T follicular helper cell (primary cell): Measurements from ENCODE around the gene NPB.
A peak's percentile ranks its signal among the peaks of the same experiment; 100 is the strongest.

Experiments used
- DNase-seq: peaks from one replicate; pipeline ENCODE4 v3.0.0-alpha.2; 2020; ENCODE audit warnings: low read depth
- total RNA-seq, 2 experiments: gene quantifications; one replicate each; lab custom pipeline; 2026; lab: John Stamatoyannopoulos, UW

Gene NPB
- total RNA-seq: 0.09 to 0.12 reads per million in 2 experiments

DNA sequence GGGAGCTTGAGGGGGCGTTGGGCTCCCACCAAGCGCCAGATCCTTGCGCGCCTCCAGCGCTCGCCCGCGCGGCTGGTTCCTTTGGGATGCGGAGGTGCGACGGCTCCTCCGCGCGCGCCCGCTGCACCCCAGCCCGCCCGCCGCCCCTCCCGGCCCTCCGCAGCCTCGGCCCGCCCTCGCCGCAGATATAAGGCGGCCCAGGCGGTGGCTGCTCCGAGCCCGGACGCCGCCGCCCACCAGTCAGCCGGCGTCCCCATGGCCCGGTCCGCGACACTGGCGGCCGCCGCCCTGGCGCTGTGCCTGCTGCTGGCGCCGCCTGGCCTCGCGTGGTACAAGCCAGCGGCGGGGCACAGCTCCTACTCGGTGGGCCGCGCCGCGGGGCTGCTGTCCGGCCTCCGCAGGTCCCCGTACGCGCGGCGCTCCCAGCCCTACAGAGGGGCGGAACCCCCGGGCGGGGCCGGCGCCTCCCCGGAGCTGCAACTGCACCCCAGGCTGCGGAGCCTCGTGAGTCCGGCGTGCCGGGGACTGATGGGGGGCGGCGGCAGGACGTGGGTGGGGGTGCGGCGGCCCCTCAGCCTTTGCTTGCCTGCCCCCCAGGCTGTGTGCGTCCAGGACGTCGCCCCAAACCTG, at the start of gene NPB:
TSS of gene NPB (plus strand) at position 216 of the 630 bp plus-strand sequence. CDS start at position 256, 40 bp downstream.
- DNase-seq: no peak

- no peak for DNase-seq
These were observed 46.9 kb upstream of the NPB start for GRCh38 chr17:81854974-81855774.

DNA sequence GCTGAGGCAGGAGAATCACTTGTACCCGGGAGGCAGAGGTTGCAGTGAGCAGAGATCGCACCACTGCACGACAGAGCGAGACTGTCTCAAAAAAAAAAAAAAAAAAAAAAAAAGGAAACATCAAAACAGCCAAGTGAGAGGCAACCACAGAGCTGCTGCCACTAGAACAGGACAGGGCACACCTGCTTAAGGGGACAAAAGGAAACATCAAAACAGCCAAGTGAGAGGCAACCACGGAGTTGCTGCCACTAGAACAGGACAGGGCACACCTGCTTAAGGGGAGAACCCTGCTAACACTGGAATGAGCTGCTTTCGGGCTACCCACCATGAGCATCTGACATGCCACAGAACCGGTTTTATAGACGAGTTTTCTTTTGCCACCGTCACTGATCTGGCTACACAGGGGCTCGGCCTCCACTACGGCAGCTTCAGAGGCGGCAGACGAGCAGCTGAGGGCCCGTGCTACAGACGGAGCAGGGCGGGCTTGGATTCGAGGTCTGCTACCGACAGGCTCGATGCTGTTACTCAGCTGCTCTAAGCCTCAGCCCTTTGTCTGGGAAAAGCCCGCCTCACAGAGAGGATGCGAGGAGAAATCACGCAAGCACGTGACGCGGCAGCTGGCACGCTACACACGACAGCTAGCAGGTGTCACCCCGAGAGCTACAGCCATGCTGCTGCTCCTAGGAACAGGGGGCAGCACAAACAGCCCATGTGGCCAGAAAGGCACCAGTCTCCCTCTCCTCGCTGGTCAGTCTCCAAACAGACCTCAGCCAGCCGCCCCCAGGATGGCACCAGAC, 43.7 kb upstream of the NPB start:
- DNase-seq: no peak

- no peak for DNase-seq
These were observed 42.8 kb upstream of the NPB start for GRCh38 chr17:81858967-81859905.

GRCh38 chr17:81859906-81860755, 41.9 kb upstream of the NPB start, which contains the start of gene P4HB:
Gene P4HB, minus strand, starts transcription at chr17:81860535. Its CDS starts 64 bp downstream, at chr17:81860471.
- DNase-seq: no peak

GRCh38 chr17:81860756-81861568, 41.1 kb upstream of the NPB start:
- DNase-seq: peak; percentile 99

GRCh38 chr17:81863123-81863675, 38.8 kb upstream of the NPB start:
- no peak for DNase-seq

- no peak for DNase-seq
These were observed 37.9 kb upstream of the NPB start for GRCh38 chr17:81863833-81864768.

DNA sequence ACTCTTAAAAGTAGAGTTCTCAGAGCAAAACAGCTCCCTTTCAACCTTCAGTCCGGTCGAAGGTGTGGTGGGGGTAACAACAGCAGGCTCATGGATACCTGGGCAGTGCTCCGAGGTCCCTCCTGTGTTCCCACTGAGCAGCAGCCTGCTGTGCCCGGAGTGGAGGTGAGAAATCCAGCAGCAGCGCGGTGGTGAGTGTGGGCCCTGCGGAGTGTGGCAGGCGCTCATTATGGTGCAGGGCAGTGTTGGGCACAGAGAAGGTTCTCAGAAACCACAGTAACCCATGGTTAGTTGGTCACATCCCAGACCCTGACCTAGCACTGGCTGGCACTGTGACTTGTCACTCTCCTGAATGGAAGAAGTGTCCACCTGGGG, 36.7 kb upstream of the NPB start:
- DNase-seq: no peak

DNA sequence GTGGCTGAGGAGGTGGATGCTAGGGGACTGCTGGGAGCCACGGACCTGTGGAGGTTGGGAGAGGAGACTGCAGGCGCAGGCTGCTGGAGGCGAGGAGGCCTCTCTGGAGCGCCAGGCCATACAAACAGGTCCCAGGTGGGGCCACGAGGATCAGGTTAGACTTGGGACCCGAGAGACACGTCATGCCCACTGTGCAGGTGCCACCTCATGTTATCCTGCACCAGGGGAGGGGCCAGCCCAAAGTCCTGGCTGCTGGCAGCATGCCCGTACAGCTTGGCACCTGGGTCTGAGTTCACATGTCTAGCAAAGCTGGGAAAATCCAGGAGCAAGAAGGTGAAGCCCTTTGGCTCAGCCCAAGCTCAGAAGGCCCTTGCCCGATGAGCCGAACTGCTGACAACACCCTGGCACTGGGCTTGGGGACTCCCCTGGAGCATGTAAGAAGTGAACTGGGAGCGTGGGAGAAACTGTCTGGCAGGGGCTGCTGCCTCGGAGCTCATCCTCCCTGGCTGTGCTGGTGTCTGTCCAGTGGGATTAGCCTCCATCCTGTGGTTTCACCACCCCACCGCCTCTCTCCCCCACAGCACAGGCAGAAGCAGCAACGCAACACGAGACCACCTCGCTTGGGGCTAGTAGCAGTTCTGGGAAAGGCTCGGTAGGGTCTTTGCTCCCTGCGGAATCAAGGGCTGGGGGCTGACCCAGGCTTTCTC, 36.2 kb upstream of the NPB start:
- no peak for DNase-seq

DNA sequence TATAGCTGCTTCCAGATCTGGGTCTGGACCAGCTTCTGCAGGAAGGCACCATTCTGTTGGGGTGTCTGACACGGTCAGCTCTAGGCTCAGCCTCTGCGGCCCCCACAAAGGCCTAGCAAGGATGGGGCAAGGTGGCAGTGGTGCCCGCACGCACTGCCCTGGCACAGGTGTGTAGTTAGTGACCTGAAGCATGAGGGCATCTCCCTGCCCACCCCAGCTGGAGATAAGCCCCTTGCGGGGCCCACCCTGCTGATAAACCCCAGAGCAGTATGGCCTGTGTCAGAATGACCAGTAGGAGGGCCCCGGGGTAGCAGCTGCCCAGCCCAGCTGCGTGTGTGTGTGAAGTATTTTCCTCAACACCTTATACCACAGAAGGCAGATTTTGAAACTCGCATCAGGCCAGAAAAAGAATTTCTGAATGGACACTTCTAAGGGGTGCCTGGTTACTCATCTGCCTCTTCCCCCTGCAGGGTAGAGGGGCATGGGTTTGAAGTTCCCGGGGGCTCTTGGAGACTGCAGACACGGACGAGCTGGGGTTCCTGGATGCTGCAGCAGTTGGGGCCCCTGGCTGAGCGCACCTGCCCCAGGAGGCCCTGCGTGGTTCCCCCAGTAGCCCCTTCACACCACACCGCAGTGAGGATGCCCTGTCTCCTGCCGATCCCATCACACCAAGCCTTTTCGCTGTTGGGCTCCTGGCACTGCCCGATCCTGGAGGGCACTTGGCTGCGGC, 35.4 kb upstream of the NPB start:
- no peak for DNase-seq

- no peak for DNase-seq
These were observed 34.7 kb upstream of the NPB start for GRCh38 chr17:81867170-81867990.

DNA sequence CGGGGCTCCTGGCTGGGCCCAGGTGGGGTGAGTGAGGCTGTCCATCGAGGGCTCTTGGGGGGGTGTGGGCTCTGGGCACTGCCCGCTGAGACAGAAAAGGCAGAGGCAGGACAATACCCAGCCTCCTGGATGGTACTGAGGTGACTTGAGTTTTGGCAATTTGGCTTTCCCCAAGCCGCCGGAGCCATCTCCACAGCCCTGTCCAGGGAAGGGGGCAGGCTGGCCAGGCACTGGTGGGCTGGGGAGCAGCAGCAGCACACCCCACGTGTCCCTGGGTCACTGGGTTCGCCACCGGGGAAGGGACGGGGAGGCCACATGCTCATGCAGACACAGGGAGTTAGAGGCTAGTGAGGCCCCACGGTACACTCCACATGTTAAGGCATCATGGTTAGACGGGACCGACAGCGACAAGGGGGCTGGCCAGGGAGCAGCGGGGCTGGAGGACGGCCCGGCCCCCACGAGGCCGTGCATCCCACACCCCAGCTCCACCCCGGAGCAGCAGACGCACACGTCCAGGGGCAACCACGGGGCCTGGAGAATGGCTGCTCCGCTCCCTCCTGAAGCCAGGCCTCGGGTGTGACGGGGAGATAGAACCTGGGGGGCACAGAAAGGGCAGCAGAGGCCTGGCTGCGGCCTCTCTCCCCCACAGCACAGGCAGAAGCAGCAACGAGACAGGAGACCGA, 33.9 kb upstream of the NPB start:
- no peak for DNase-seq

- DNase-seq: no peak
These were observed 33.3 kb upstream of the NPB start for GRCh38 chr17:81868674-81869220.
